Right renal cortex interstitium (tissue), 3 donors: ENCODE results near the gene GRM7. TPM values are rescaled to one million over a fixed set of nuclear protein-coding genes. Genes with fewer than 3 reads are reported as not detected.
"Not testable (repeated sequence)": the region's sequence is repeated elsewhere in the genome, so short reads cannot be mapped to it uniquely, and the experiment has no call there.

Experiments used
- DNase-seq, 3 donors: peaks; one replicate each; pipeline ENCODE4 v3.0.0-alpha.2; 2013; ENCODE audit warnings: low read depth in 3 of 3, low spot score in 2 of 3
- polyA plus RNA-seq, 3 donors: library from polyadenylated mRNA; unstranded; fragments of 120-200 nt; gene quantifications; one replicate each; pipeline ENCODE4 v1.2.1, GENCODE V29; 2013; ENCODE audit not compliant: insufficient read length in 3 of 3

GRM7 gene
- 1 to 10 TPM; 1.7 to 2.9 (median 2.2) TPM for polyA plus RNA-seq

- peak in 2 of 3 donors; percentile 31 to 45 for DNase-seq
These were observed at the start of gene GRM7 for GRCh38 chr3:6860954-6861624. Gene GRM7, plus strand, starts transcription at chr3:6861115.

DNA sequence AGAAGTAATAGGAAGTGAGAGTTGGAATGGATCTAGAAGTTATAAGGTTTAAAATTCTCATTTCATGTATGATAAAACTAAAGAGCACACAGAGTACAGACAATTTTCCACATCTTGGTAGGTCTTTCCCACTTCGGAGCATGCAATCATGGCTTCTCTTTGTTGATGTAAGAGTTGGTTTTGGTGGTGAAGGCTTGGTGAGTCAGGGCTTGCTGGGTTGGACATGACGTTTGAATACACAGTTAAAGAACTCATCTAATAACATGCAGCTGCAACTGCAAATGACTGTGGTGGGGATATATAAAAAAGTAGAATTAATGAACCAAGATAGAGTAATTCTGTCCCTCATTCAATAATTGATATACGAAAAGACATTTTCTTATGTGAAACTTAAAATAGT, 39.5 kb upstream of the GRM7 start:
- no peak for DNase-seq

GRCh38 chr3:6825524-6825923, 35.4 kb upstream of the GRM7 start:
- DNase-seq = no peak

- no peak for DNase-seq
These were observed 33.5 kb upstream of the GRM7 start for GRCh38 chr3:6827453-6827852.

GRCh38 chr3:6844723-6845122, 16.2 kb upstream of the GRM7 start:
- no peak for DNase-seq

GRCh38 chr3:6854184-6854583, 6.7 kb upstream of the GRM7 start:
- no peak for DNase-seq

GRCh38 chr3:6857510-6857909, 3.4 kb upstream of the GRM7 start:
- DNase-seq = no peak

- DNase-seq = peak in 1 of 3 donors; percentile 6
These were observed 564 bp upstream of the GRM7 start for GRCh38 chr3:6860149-6860953.

GRCh38 chr3:6861625-6862000, 698 bp downstream of the GRM7 start:
- DNase-seq = peak in 1 of 3 donors; percentile 21

DNA sequence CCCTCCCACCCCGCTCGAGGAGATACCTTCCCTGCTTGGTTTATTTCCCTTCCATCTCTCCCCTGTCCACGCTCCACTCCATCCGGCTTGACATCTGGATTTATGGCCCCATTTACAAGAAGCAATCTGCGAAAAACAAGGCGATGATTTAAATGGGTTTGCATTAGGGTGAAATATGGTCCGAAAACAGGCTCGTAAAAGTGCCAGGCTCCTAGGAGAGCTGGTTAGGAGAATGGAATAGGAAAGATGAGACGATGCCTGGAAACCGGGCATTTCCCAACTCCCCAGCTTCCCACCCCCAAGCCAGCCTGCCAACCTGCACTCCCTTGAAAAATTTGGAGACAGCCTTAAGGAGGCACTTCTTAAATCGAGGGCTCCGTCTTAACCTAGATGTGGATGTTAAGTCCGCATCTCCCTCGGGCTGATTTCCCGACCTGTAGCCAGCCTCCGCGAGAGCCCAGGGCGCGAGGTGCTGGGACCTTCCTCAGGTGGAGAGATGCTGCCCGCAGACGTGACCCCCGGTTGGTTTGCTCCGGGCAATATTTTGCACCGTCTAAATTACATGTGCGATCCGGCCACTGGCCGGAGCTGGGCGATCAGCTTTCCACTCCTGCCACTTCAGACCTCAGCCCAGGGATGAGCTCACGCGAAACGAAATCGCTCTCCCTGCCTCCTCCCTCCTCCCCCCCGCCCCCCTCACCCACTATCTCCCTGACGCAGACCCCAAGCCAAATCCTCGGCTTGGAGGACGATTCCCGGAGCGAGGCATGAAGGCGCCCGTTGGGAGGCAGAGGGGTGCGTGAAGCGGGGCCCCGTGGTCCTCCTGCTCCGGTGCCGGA, 1.3 kb downstream of the GRM7 start:
- DNase-seq = peak in 2 of 3 donors; percentile 21 to 23

- no peak for DNase-seq
These were observed 1.9 kb downstream of the GRM7 start for GRCh38 chr3:6862880-6863195.

DNA sequence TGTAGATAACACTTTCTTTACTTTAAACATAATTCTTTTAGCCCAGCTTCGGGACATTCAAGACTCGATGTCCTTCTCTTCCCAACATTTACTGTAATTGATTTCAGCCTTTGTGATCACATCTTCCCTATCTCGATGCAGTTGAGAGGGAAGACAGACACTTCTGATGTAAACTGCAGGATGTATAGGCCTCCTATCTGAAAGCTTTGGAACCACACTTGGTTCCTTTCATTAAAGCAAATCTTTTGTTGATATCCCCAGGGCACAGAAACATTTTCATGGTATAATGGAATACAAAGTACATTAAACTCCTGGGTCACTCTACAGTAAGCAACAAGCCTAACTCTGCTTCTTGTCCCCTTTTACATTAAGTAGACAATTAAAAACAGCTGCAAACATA, 6.4 kb downstream of the GRM7 start:
- no peak for DNase-seq

GRCh38 chr3:6878731-6879130, 17.8 kb downstream of the GRM7 start:
- no peak for DNase-seq

GRCh38 chr3:6912240-6912639, 51.3 kb downstream of the GRM7 start:
- DNase-seq = no peak

GRCh38 chr3:6915898-6916297, 55.0 kb downstream of the GRM7 start:
- no peak for DNase-seq

DNA sequence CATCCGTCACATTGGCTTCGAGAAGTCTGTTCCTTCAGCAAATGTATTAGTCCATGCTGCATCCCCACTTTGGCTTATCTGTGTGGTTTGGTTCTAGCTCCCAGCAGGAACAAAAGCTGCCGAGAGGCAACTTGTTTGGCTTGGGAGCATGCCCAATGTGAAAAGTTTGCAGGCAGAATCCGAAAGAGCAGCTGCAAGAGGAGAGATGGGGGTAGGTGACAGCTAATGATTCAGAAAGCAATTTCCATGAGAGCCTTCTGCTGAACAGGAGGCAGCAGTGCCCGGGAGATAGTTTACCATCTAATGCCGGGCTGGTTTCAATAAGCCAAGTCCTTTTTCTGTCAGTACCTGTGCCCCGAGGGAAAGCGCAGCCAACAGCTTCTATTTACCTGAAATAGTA, 60.2 kb downstream of the GRM7 start:
- no peak for DNase-seq

DNA sequence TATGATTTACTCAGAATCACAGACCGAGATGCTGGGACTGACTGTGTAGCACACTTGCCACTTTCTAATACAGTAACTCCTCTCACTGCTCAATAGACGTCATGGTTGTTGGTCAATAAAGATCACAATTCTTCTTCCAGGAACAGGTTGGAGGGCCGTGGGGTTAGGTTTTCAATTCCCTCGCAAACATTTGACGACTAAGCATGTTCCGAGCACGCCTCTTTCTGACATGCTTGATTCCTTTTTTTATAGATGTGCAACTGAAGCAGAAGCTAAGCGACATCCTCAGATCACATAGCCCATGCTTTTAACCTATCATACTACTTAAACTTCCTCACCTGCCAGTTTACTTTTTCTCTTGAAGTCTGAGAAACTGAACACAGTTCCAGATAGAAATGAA, 61.0 kb downstream of the GRM7 start:
- DNase-seq = no peak

DNA sequence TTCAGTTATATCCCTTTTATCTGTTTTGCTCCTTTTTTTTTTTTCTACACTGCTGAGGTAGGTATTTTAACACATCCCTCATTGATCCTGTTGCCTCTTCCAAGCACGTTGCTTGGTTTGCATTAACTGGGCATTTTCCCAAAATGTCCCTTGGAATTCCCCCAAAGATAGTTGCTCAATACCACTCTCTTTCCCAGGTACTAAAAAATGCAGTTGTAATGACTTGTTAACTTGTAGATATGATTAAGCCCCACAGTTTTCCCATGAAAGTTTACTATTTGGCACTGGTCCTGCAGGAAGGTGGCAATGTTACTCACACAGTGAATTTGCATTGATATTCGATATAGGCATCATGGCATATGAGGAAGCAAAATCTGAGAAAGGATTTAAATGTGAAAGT, 67.1 kb downstream of the GRM7 start:
- DNase-seq = no peak

GRCh38 chr3:6929918-6930317, 69.0 kb downstream of the GRM7 start:
- no peak for DNase-seq

DNA sequence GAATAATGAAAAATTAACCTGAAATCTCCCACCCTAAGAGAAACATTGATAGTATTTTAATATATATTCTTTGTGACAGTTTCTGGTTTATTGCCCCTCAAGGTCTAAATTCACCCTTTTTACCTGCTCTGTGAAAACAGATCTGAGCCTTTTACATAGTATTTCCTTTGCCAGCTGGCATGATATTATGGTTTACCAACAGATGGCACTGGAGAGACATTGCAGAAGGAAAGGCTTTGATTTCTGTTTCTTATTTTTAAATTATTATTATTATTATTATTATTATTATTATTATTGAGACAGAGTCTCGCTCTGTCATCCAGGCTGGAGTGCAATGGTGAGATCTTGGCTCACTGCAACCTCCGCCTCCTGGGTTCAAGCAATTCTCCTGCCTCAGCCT, 74.5 kb downstream of the GRM7 start:
- not testable (repeated sequence) for DNase-seq

DNA sequence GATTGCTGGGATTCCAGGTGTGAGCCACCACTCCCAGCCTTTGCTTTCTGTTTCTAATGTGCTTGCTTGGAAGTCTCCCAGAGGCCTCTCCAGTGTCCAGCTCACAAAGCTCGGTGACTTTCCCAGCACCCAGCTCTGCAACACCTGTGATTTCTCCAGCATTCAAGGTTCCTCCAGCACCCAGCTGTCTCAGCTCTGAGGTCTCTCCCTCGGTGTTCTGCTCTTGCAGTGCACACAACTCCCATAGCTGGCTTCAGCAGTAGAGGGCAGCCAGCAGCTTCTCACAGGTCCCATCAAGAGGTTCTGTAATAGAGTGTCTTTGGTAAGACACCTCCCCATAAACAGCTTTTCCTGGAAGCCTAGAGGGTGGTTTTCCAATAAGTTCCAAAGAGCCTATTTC, 75.1 kb downstream of the GRM7 start:
- DNase-seq = no peak
